K562 (cell line): ENCODE measurements around the gene TNNT1. TPM values are rescaled to one million over a fixed set of nuclear protein-coding genes. Genes with fewer than 3 reads are reported as not detected.

Source experiments
- ATF6 ChIP-seq: sonication (generic); formaldehyde crosslinking; IDR thresholded peaks from 2 replicates; pipeline ENCODE4 v1.4.0; 2020; ENCODE audit warnings: mild to moderate bottlenecking, missing genetic modification reagents
- CAMTA2 ChIP-seq: fragments of 250-450 bp; sonication (Bioruptor Pico); conservative IDR thresholded peaks from 2 replicates; pipeline ENCODE4 v1.5.1; 2022
- GABPB1 ChIP-seq: sonication (generic); formaldehyde crosslinking; IDR thresholded peaks from 2 replicates; pipeline ENCODE4 v1.8.0; 2022; ENCODE audit warnings: mild to moderate bottlenecking, missing genetic modification reagents
- HNRNPLL ChIP-seq: fragments of 200-400 bp; formaldehyde crosslinking; IDR thresholded peaks from 2 replicates; pipeline ENCODE4 v1.6.1; 2017; ENCODE audit warnings: low read length, low read depth, mild to moderate bottlenecking; ENCODE audit not compliant: poor library complexity, severe bottlenecking
- JUNB ChIP-seq: fragments of 450-650 bp; formaldehyde crosslinking; conservative IDR thresholded peaks from 2 replicates; pipeline ENCODE4 v1.4.0; 2020; ENCODE audit warnings: mild to moderate bottlenecking
- KDM2B ChIP-seq: fragments of 250-450 bp; sonication (Bioruptor Pico); IDR thresholded peaks from 2 replicates; pipeline ENCODE4 v1.8.0; 2021; ENCODE audit warnings: mild to moderate bottlenecking, moderate library complexity
- MAFF ChIP-seq: IDR thresholded peaks from 2 replicates; pipeline ENCODE4 v1.6.1; 2012; ENCODE audit warnings: low read length, improper control_type of control experiment
- RB1 ChIP-seq: fragments of 450-650 bp; IDR thresholded peaks from 2 replicates; pipeline ENCODE4 v1.6.1; 2017; ENCODE audit warnings: low read depth, mild to moderate bottlenecking
- RBM17 ChIP-seq: fragments of 200-400 bp; formaldehyde crosslinking; IDR thresholded peaks from 2 replicates; pipeline ENCODE4 v1.6.1; 2017; ENCODE audit warnings: low read depth, mild to moderate bottlenecking, low read length, borderline replicate concordance
- RNF2 ChIP-seq: sonication (generic); IDR thresholded peaks from 2 replicates; pipeline ENCODE4 v1.6.1; 2016
- SMARCA4 ChIP-seq: fragments of 450-650 bp; IDR thresholded peaks from 2 replicates; pipeline ENCODE4 v1.6.1; 2016
- SRF ChIP-seq, 2 experiments: fragments of 250-450, 450-650 bp in 1 of 2; sonication (Bioruptor Pico) in 1 of 2; sonication (generic) in 1 of 2; formaldehyde crosslinking; IDR thresholded peaks; 2 replicates each; pipeline versions ENCODE4 v1.5.0 to v1.5.1; 2020 to 2022; ENCODE audit warnings: mild to moderate bottlenecking in 1 of 2, missing genetic modification reagents in 1 of 2
- ZBTB34 ChIP-seq: fragments of 250-450 bp; sonication (Bioruptor Pico); IDR thresholded peaks from 2 replicates; pipeline ENCODE4 v1.8.0; 2021; ENCODE audit warnings: mild to moderate bottlenecking, moderate library complexity
- ZFP1 ChIP-seq: fragments of 450-650 bp; formaldehyde crosslinking; IDR thresholded peaks from 2 replicates; pipeline ENCODE4 v1.4.0; 2020; ENCODE audit warnings: mild to moderate bottlenecking, mixed read lengths
- ZFP91 ChIP-seq: sonication (generic); formaldehyde crosslinking; IDR thresholded peaks from 2 replicates; pipeline ENCODE4 v1.8.0; 2022; ENCODE audit warnings: mild to moderate bottlenecking, missing genetic modification reagents
- ZNF124 ChIP-seq: sonication (generic); formaldehyde crosslinking; IDR thresholded peaks from 2 replicates; pipeline ENCODE4 v1.8.1; 2022; ENCODE audit warnings: missing genetic modification reagents
- ZNF146 ChIP-seq: IDR thresholded peaks from one replicate; pipeline ENCODE4 v1.6.1; 2018; ENCODE audit warnings: missing compliant biosample characterization; ENCODE audit not compliant: unreplicated experiment
- ZNF609 ChIP-seq: sonication (generic); formaldehyde crosslinking; IDR thresholded peaks from 2 replicates; pipeline ENCODE4 v1.8.1; 2023; ENCODE audit warnings: missing genetic modification reagents, mild to moderate bottlenecking, borderline replicate concordance
- ZNF778 ChIP-seq: fragments of 450-650 bp; formaldehyde crosslinking; IDR thresholded peaks from 2 replicates; pipeline ENCODE4 v1.4.0; 2020; ENCODE audit warnings: mild to moderate bottlenecking, moderate library complexity
- polyA plus RNA-seq, 8 experiments: library from polyadenylated mRNA; depleted of rRNA in 4 of 8; stranded (reverse) in 5 of 8; unstranded in 3 of 8; fragments of >200 nt; fragmentation: Nextera tagmentation in 2 of 8; fragmentation: Illumina TruSeq in 1 of 8; extraction: Ambion mirVana in 2 of 8; extraction: Trizol in 1 of 8; gene quantifications; 2 replicates each; pipeline versions ENCODE4 v1.2.1 to v1.2.3, GENCODE V29; 2011 to 2014; ENCODE audit warnings: inconsistent platforms in 1 of 8, missing spikeins in 1 of 8
- total RNA-seq, 7 experiments: library from RNA; depleted of rRNA in 6 of 7; stranded (reverse); fragments of >200 nt in 6 of 7; fragmentation: Illumina TruSeq in 2 of 7; extraction: Trizol in 2 of 7; gene quantifications; 2 replicates each; pipeline versions ENCODE4 v1.2.1 to v1.2.3, GENCODE V29; 2011 to 2021; ENCODE audit warnings: low replicate concordance in 1 of 7

Gene TNNT1
- total and polyA plus RNA-seq, 9 of the 15 experiments (the other 6 are each of a cell fraction or from before 2014, with no cell fraction given) = 31.8 to 390 (median 227) TPM

- TF ChIP-seq ZFP91 (no peak), JUNB (no peak), ZBTB34 (no peak), ZNF146 (no peak), RB1 (peak; percentile 80; the same call in 1 of the 2 replicates), ZNF124 (no peak), SMARCA4 (peak; percentile 35; the same call in 1 of the 2 replicates), KDM2B (CRISPR knock-in tag) (no peak), CAMTA2 (CRISPR knock-in tag) (no peak), MAFF (no peak), RNF2 (no peak; the same call in 1 of the 2 replicates), HNRNPLL (peak; percentile 24), ZNF778 (CRISPR knock-in tag) (no peak), ZNF609 (CRISPR knock-in tag) (no peak), ZFP1 (no peak), GABPB1 (no peak; the same call in 1 of the 2 replicates), ATF6 (0 out of 2 replicates have a peak, but pooled peaks have one; percentile 39), SRF (CRISPR knock-in tag; IDR thresholded peaks at IDR 0.05) (no peak), RBM17 (no peak)
Observed at GRCh38 chr19:55175117-55175867, 26.3 kb upstream of the TNNT1 start (continued).
